Measurements from ENCODE around the gene IPO7. TPM values are rescaled to one million over a fixed set of nuclear protein-coding genes. Genes with fewer than 3 reads are reported as not detected.

The IPO7 gene
- total and polyA plus RNA-seq, 2 donors (not counting 1 experiment from before 2014, with no cell fraction given), result 70.0 to 128 TPM

GRCh38 chr11:9428706-9429105, 44.3 kb downstream of the IPO7 start:
- Histone ChIP-seq H2AFZ (ENCODE audit: low read length) (no peak overlapping the region), H3K4me3 (replicated peaks in 1 of 4; ENCODE audit: control extremely low read depth in 1 of 4, insufficient read depth in 1 of 4, low read depth in 3 of 4, low read length in 4 of 4) (no peak overlapping the region), H3K4me2 (ENCODE audit: extremely low read depth, insufficient read depth, low read length) (no peak overlapping the region), H3K4me1 (ENCODE audit: control insufficient read depth, extremely low read depth, insufficient read depth, low read length) (no peaks in the 10 kb centered on the region), H4K20me1 (ENCODE audit: control insufficient read depth, extremely low read depth, insufficient read depth, low read length) (no peaks in the 10 kb centered on the region), H3K27me3 (ENCODE audit: control insufficient read depth, insufficient read depth, low read length) (no peaks in the 10 kb centered on the region), H3K27ac (ENCODE audit: insufficient read depth, low read length) (no peak overlapping the region), H3K79me2 (ENCODE audit: control insufficient read depth, insufficient read depth, low read length) (no peaks in the 10 kb centered on the region), H3K9ac (ENCODE audit: insufficient read depth, low read length) (no peak overlapping the region), H3K36me3 (ENCODE audit: control insufficient read depth, insufficient read depth, low read length) (peaks cover 7% of the 10 kb centered on the region), H3K9me3 (ENCODE audit: control insufficient read depth, insufficient read depth, low read depth, low read length) (no peaks in the 10 kb centered on the region)
- no peak for DNase-seq (ENCODE audit: low read depth in 2 of 2)
- TF ChIP-seq CTCF (conservative IDR thresholded peaks at IDR 0.05 in 1 of 2, IDR thresholded peaks at IDR 0.05 in 1 of 2; ENCODE audit: low read depth in 1 of 2, low read length in 2 of 2) (no peak), EZH2 (IDR thresholded peaks at IDR 0.05; ENCODE audit: low read length, missing control alignments) (no peak)

GRCh38 chr11:9438611-9439010, 54.2 kb downstream of the IPO7 start:
- Histone ChIP-seq H3K27me3 (ENCODE audit: control insufficient read depth, insufficient read depth, low read length) (no peaks in the 10 kb centered on the region), H3K9ac (ENCODE audit: insufficient read depth, low read length) (no peak overlapping the region), H3K4me1 (ENCODE audit: control insufficient read depth, extremely low read depth, insufficient read depth, low read length) (no peaks in the 10 kb centered on the region), H2AFZ (ENCODE audit: low read length) (no peak overlapping the region), H3K79me2 (ENCODE audit: control insufficient read depth, insufficient read depth, low read length) (peaks cover 2% of the 10 kb centered on the region), H3K9me3 (ENCODE audit: control insufficient read depth, insufficient read depth, low read depth, low read length) (no peaks in the 10 kb centered on the region), H3K4me2 (ENCODE audit: extremely low read depth, insufficient read depth, low read length) (no peak overlapping the region), H3K36me3 (ENCODE audit: control insufficient read depth, insufficient read depth, low read length) (peaks cover 5% of the 10 kb centered on the region), H4K20me1 (ENCODE audit: control insufficient read depth, extremely low read depth, insufficient read depth, low read length) (no peaks in the 10 kb centered on the region), H3K4me3 (replicated peaks in 1 of 4; ENCODE audit: control extremely low read depth in 1 of 4, insufficient read depth in 1 of 4, low read depth in 3 of 4, low read length in 4 of 4) (no peak overlapping the region), H3K27ac (ENCODE audit: insufficient read depth, low read length) (no peak overlapping the region)
- no peak for DNase-seq (ENCODE audit: low read depth in 2 of 2)
- no peak for TF ChIP-seq CTCF (conservative IDR thresholded peaks at IDR 0.05 in 1 of 2, IDR thresholded peaks at IDR 0.05 in 1 of 2; ENCODE audit: low read depth in 1 of 2, low read length in 2 of 2)
- no peak for TF ChIP-seq EZH2 (IDR thresholded peaks at IDR 0.05; ENCODE audit: low read length, missing control alignments)

DNA sequence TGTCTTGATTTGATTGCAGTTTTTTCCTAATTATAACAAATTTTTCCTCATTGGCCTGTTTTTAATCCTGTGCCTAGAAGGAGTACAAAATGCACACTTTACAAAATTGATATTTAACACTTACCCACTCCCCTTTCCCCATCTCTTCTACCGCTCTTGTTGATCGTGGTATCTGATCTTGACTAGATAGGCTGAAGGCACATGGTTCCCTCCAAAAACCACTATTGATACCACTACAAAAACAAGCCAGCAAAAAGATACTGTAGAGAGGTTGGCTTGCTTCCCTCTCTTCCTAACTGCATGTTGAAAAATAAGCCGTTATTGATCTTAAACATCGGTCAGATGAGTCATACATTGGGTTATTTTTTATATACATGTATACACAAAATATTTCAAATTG, 61.8 kb downstream of the IPO7 start:
- no peaks in the 10 kb centered on the region for H3K36me3 ChIP-seq (ENCODE audit: control insufficient read depth, insufficient read depth, low read length)

More for the DNA sequence above, 61.8 kb downstream of the IPO7 start:
- H3K4me1 ChIP-seq (ENCODE audit: control insufficient read depth, extremely low read depth, insufficient read depth, low read length), result no peaks in the 10 kb centered on the region
- H3K27me3 ChIP-seq (ENCODE audit: control insufficient read depth, insufficient read depth, low read length), result no peaks in the 10 kb centered on the region
- no peak overlapping the region for H3K4me2 ChIP-seq (ENCODE audit: extremely low read depth, insufficient read depth, low read length)
- no peaks in the 10 kb centered on the region for H3K9me3 ChIP-seq (ENCODE audit: control insufficient read depth, insufficient read depth, low read depth, low read length)
- H3K9ac ChIP-seq (ENCODE audit: insufficient read depth, low read length), result no peak overlapping the region
- no peak overlapping the region for H3K27ac ChIP-seq (ENCODE audit: insufficient read depth, low read length)
- H4K20me1 ChIP-seq (ENCODE audit: control insufficient read depth, extremely low read depth, insufficient read depth, low read length), result no peaks in the 10 kb centered on the region
- peaks cover 2% of the 10 kb centered on the region for H3K79me2 ChIP-seq (ENCODE audit: control insufficient read depth, insufficient read depth, low read length)
- H3K4me3 ChIP-seq (replicated peaks in 1 of 4; ENCODE audit: control extremely low read depth in 1 of 4, insufficient read depth in 1 of 4, low read depth in 3 of 4, low read length in 4 of 4), result no peak overlapping the region
- no peak overlapping the region for H2AFZ ChIP-seq (ENCODE audit: low read length)
- TF ChIP-seq CTCF (conservative IDR thresholded peaks at IDR 0.05 in 1 of 2, IDR thresholded peaks at IDR 0.05 in 1 of 2; ENCODE audit: low read depth in 1 of 2, low read length in 2 of 2), result no peak
- no peak for TF ChIP-seq EZH2 (IDR thresholded peaks at IDR 0.05; ENCODE audit: low read length, missing control alignments)
- no peak for DNase-seq (ENCODE audit: low read depth in 2 of 2)
